GM12878 (cell line): ENCODE results near the gene TFAM.

Experiments used
- BCL11A ChIP-seq: IDR thresholded peaks from 2 replicates; pipeline ENCODE4 v1.6.1; 2011; ENCODE audit warnings: low read depth, low read length
- DPF2 ChIP-seq: fragments of 450-650 bp; IDR thresholded peaks from 2 replicates; pipeline ENCODE4 v1.6.1; 2017; ENCODE audit warnings: mild to moderate bottlenecking
- EGR1 ChIP-seq, 2 experiments: IDR thresholded peaks; 1 replicate in 1 of 2; 2 replicates in 1 of 2; pipeline ENCODE4 v1.6.1; 2011 to 2012; ENCODE audit warnings: low read depth in 2 of 2, low read length in 2 of 2, borderline replicate concordance in 1 of 2, mild to moderate bottlenecking in 1 of 2, moderate library complexity in 1 of 2
- EZH2 ChIP-seq: IDR thresholded peaks from 2 replicates; pipeline ENCODE4 v1.6.1; 2012; ENCODE audit warnings: low read depth, mild to moderate bottlenecking, control low read depth, inconsistent platforms, low read length, borderline replicate concordance; ENCODE audit not compliant: control insufficient read depth
- FOXM1 ChIP-seq: IDR thresholded peaks from 2 replicates; pipeline ENCODE4 v1.6.1; 2012; ENCODE audit warnings: low read depth, mild to moderate bottlenecking, inconsistent platforms, low read length, moderate library complexity
- JUND ChIP-seq: IDR thresholded peaks from 2 replicates; pipeline ENCODE4 v1.6.1; 2012; ENCODE audit warnings: low read depth, mild to moderate bottlenecking, low read length, improper control_type of control experiment, moderate library complexity
- LARP7 ChIP-seq: fragments of 450-650 bp; IDR thresholded peaks from 2 replicates; pipeline ENCODE4 v1.6.1; 2017; ENCODE audit warnings: mild to moderate bottlenecking
- TAF1 ChIP-seq: IDR thresholded peaks from 2 replicates; pipeline ENCODE4 v1.6.1; 2011; ENCODE audit warnings: mild to moderate bottlenecking, low read depth, low read length, borderline replicate concordance
- TF ChIP-seq, protein P1 (sequence below), 3 experiments: IDR thresholded peaks in 2 of 3; conservative IDR thresholded peaks in 1 of 3; 2 replicates each; pipeline ENCODE4 v1.5.1; 2011; ENCODE audit warnings: low read depth in 3 of 3, low read length in 3 of 3, mild to moderate bottlenecking in 3 of 3, control low read depth in 2 of 3, moderate library complexity in 2 of 3, inconsistent platforms in 1 of 3, mixed read lengths in 1 of 3; ENCODE audit not compliant: control insufficient read depth in 2 of 3, insufficient read depth in 1 of 3; ENCODE audit errors: extremely low read depth in 1 of 3
- TF ChIP-seq, protein P2 (sequence below): IDR thresholded peaks from 2 replicates; pipeline ENCODE4 v1.6.1; 2011; ENCODE audit warnings: borderline replicate concordance, low read depth, mild to moderate bottlenecking, moderate library complexity, mixed read lengths, low read length; ENCODE audit not compliant: insufficient read depth; ENCODE audit errors: extremely low read length

DNA sequence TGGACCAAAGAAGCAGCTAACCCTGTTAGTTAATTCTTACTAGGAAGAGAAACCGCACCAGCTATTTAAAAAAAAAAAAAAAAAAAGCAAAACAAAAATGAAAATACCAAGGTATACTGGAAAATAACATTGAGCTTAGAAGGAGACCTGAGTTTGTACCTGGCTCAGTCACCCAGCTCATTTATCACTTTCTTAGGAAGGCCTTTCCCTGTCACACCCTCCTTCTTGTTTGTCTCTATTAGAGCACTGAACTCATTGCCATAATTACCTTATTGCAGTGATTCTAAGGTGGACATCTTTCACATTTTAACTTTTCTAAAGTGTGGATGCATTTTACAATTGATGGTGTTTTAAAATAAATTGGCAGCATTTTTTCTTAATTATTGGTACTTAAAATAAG, 26.3 kb upstream of the TFAM start:
- TF ChIP-seq EZH2: no peak
- TF ChIP-seq, protein P1, sequence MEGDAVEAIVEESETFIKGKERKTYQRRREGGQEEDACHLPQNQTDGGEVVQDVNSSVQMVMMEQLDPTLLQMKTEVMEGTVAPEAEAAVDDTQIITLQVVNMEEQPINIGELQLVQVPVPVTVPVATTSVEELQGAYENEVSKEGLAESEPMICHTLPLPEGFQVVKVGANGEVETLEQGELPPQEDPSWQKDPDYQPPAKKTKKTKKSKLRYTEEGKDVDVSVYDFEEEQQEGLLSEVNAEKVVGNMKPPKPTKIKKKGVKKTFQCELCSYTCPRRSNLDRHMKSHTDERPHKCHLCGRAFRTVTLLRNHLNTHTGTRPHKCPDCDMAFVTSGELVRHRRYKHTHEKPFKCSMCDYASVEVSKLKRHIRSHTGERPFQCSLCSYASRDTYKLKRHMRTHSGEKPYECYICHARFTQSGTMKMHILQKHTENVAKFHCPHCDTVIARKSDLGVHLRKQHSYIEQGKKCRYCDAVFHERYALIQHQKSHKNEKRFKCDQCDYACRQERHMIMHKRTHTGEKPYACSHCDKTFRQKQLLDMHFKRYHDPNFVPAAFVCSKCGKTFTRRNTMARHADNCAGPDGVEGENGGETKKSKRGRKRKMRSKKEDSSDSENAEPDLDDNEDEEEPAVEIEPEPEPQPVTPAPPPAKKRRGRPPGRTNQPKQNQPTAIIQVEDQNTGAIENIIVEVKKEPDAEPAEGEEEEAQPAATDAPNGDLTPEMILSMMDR (IDR thresholded peaks at IDR 0.05 in 2 of 3, conservative IDR thresholded peaks at IDR 0.05 in 1 of 3; ENCODE audit: control insufficient read depth in 2 of 3, extremely low read depth in 1 of 3, insufficient read depth in 1 of 3, low read depth in 3 of 3, low read length in 3 of 3): no peak
- TF ChIP-seq BCL11A: no peak
- TF ChIP-seq EGR1 (IDR thresholded peaks at IDR 0.05; ENCODE audit: borderline replicate concordance in 1 of 2, low read depth in 2 of 2, low read length in 2 of 2): no peak
- TF ChIP-seq, protein P2, sequence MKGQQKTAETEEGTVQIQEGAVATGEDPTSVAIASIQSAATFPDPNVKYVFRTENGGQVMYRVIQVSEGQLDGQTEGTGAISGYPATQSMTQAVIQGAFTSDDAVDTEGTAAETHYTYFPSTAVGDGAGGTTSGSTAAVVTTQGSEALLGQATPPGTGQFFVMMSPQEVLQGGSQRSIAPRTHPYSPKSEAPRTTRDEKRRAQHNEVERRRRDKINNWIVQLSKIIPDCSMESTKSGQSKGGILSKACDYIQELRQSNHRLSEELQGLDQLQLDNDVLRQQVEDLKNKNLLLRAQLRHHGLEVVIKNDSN: no peak
- no peak for TF ChIP-seq JUND
- TF ChIP-seq DPF2: no peak
- no peak for TF ChIP-seq FOXM1
- no peak for TF ChIP-seq TAF1
- no peak for TF ChIP-seq LARP7
